Stimulated activated CD4-positive, alpha-beta T cell treated with anti-CD3 and anti-CD28 coated beads, Interleukin-15, amount 100 ng/mL, for 24 hours (primary cell): ENCODE measurements around the gene CFAP410.
"Not testable (repeated sequence)": the region's sequence is repeated elsewhere in the genome, so short reads cannot be mapped to it uniquely, and the experiment has no call there.

ENCODE experiments used
- DNase-seq: peaks from one replicate; pipeline ENCODE4 v3.0.0-alpha.2; 2020

CFAP410 gene

DNA sequence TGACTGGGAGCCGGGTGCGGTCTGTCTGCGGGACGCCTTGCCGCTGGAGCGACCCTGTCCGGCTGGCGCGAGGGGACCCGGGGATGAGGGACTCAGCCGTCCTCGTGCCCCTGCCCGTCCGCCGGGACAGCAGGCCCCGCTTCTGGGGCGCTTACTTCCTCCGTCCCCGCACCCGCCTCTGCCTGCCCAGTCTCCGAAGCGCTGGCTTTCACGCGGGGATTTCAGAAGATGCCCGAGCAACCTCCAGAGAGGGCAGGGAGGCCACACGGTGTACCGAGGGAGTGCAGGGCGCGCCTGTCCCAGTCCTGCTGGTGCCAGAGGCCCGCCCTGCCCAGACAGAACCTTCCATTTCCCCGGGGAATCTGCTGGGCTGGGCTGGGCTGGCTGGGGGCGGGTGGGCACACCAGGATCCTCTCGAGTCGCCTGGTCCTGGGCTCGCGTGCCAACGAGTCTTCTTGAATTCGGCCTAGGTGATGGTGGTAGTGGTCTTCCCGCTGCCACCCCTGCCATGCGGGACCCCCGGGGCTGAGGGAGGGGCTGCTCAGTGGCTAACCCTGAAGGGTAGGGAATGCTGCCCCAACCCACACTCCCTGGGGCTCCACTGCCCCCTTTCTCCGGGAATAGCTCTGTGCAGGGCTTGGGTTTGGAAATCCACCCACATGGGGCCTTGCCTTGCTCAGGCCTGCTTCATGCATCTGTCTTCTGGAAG is 11.7 kb upstream of the CFAP410 start:
- DNase-seq = no peak

DNA sequence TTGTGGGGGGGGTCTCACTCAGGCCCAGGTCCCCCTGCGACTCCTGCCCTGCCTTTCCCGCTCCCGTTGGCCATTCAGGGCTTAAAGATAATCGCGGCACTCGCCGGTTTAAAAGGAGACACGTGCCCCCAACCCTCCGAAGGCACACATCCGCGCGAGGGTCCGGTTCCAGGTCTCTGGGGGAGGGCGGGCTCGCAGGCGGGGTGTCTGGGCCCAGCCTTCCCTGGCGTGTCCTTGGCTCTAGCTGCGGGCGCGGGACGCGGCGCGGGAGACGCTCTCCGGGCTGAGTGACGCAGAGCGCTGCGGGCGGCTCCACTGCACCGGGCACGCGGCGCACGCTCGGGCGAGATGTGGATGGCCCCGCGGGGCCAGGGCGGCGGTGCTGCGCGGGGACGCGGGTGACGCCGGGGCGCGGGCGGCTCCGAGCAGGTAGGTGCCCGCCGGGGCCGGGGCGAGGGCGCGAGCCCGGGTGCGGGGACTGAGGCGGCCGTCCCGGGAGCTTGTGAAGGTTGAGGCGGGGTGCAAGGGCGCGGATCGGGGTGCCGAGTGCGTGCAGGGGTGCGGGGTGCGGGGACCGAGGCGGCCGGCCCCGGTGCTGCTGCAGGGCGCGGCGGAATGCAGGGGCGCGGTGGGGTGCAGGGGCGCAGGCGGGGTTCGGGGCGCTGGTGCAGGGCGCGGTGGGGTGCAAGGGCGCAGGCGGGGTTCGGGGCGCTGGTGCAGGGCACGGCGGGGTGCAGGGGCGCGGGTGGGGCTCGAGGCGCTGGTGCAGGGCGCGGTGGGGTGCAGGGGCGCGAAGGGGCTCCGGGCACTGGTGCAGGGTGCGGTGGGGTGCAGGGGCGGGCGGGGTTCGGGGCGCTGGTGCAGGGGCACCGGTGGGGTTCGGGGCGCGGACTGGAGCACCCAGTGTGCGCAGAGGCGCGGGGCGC is 10.9 kb upstream of the CFAP410 start:
- no peak for DNase-seq

DNA sequence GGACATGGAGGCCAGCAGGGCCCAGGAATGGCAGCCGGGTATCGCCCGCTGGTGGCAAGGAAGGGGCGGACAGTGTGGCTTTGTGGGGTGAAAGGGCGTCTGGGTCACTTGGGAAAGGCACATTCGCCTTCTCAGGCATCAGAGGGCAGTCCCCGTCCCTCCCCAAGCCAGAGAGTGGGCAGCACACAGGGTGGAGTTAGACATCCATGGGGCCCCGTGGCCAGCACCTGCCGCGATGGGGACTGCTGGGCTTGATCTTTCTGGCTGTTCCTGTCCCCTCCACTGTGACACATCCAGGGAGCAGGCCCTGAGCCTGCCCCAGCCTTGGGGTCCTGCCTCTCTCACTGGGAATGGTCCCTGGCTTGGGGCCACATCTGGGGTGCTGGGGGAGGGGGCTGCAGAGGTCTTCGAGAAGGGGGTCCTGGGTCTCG is 10.2 kb upstream of the CFAP410 start:
- no peak for DNase-seq

DNA sequence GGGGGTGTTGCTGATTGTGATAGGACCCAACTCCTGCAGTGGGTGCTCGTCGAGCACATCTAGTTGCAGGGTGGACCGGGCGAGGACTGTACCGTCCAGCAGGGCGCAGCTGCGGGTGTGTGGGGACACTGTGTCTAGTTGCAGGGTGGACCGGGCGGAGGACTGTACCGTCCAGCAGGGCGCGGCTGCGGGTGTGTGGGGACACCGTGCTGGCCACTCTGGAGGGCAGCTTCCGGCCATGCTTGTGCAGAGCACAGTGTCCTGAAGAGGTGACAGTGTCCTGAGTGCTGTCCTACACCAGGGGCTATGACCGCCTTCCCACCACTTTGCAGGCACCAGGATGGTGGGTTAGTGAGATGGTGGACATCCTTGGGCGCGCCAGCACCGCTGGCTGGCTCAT is 9.7 kb upstream of the CFAP410 start:
- no peak for DNase-seq

DNA sequence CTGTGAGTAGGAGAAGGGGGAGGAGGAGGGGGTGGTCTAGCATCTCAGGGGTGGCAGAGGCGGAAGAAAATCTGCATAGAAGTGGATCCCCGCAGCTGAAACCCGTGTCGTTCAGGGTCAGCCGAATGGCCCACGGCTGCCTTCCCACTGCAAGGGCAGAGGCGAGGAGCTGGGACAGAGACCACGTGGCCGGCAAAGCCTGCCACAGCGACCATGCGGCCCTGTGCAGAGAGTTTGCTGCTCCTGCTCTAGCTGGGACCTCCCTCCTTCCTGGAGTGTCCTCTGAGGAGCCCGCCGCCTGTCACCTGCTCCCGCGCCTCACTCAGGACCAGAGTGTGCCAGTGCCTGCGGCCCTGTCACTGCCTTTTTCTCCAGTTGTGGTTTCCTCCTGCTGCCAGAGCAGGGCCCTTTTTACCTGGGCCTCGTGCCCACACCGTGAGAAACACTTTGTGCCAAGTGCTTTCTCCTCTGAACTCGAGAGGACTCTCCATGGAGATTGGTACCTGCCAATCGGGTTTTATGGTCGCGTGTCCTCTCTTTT is 8.8 kb upstream of the CFAP410 start:
- no peak for DNase-seq

DNA sequence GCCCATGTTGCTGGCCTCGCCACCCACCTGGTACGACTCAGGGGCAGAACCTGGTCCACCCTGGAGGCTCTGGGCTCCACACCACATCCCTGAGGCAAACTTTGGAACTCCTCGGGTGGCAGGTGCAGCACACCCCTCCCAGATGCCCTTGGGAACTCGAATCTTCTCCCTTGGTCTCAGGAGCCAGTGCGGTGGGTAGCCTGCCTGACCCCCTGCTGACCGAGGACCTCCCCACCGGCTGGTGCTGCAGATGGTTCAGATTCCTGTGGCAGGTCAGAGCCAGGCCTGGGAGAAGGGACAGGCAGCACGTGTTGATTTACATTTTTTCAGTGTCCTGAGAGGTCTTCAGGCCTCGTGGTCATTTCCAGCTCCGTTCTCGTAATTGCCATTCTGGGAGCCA is 6.3 kb upstream of the CFAP410 start:
- DNase-seq = no peak

DNA sequence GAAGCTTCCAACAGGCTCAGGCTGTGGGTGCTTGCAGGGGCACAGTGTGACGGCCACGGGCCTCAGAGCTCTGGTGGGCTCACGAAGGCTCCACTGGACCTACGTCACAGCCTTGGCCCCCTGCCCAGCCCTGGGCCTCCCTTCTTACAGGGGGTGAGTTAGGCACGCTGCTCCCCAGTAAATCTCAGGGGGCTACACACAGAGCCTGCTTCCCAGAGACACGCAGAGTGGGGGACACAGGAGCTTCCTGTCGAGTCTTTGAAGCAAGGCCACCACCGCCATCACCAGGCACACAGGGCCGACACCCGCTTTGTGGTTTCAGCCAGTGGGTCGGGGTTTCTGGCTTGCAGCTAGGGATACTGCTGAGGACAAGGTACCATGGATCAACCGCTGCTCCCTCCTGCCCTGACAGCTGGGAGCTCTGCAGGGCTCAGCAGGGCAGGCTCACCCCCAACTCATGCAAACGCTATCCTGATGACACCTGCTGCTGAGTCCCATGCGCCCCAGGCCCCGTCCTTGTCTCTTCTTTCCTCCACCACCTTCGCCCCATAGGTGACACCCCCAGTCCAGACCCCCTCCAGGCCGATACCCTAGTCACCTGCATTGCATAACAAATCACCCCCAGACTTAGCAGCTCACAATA is 5.5 kb upstream of the CFAP410 start:
- DNase-seq = no peak

DNA sequence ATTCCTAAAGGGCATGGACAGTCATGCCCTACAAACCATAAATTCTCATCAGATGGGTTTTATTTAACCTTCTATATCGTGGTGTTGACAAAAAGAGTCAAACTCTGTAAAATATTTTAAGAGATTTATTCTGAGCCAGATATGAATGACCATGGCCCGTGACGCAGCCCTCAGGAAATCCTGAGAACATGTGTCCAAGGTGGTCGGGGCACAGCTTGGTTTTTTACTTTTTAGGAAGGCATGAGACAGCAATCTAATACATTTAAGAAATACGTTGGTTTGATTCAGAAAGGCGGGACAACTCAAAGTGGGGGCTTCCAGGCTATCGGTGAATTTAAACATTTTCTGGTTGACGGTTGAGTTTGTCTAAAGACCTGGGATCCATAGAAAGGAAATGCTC is 3.8 kb upstream of the CFAP410 start:
- not testable (repeated sequence) for DNase-seq

DNA sequence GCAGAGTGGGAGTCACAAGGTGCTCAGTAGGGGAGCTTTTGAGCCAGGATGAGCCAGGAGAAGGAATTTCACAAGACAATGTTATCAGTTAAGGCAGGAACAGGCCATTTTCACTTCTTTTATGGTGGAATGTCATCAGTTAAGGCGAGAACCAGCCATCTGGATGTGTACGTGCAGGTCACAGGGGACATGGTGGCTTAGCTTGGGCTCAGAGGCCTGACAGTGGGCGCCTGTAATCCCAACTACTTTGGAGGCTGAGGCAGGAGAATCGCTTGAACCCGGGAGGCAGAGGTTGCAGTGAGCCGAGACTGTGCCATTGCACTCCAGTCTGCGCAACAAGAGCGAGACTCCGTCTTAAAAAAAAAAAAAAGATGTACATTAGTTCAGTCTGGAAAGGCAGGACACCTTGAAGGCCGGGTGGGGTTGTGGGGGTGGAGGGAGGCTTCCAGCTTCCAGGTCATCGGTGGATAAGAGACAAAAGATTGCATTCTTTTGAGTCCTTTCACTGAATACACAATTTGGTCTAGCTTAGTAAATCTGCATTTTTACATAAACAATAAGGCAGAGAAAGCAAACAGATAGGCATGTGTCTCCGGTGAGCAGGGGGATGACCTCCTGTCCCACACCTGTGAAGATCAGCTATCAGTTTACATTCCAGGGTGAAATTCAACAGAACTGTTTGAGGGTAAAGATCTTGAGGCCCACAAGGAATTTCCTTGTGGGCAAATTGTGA is 2.7 kb upstream of the CFAP410 start:
- DNase-seq = not testable (repeated sequence)

DNA sequence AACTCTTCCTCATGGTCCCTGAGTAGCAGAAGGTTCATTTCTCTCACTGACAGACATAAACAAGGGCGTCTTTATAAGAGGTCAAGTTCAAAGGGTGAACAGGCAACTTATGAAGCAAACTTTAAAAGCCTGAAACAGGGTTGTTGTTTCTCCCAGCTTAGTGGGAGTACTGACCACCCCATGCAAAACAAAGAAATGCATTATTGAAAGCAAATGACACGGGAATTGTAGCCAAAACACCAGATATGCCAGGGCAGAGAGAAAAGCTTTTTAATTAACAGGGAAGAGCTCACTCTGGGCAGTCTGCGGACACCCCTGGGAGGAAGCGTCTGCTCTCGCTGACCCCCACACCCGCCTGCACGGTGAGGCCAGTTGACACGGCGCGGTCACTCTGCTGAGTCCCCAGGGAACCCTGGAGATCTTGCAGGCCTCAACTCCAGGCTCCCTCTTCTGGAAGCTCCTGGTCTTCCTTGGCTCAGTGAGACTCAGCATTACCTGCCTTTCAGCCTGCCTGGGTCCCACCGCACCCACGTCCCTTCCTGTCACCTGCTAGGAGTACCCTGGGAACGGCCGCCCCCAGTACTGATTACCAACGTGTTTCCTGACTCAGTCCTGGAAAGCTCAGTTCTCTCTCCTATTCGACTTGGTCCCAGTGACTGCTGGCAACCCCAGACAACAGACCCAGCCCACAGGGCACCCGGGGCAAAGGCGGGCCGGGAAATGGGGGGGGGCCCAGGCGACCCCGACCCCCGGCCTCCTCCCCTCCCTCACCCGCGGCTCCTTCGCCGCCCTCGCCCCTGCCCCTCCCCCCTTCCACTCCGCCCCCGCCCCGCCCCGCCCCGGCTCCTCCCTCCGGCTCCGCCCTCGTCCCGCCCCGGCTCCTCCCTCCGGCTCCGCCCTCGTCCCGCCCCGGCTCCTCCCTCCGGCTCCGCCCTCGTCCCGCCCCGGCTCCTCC is 972 bp downstream of the CFAP410 start:
- peak; percentile 45 for DNase-seq

DNA sequence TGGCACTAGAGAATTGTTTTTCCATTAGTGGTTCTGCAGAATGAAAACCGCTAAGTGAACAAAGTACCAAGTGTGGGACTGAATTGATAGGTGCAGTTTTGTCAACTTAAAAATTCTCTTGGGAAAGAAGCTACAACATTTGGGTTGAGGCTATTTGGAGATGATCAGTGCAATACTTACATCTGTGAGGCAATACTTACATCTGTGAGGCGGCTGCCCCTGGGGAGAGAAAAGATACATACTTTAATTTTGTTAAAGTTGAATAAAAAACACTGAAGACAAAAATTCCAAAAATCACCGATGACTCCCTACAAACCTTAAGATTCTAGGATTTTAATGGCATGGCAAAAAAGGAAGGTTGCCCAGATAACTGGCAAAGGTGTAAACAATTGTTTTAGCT is 1.7 kb downstream of the CFAP410 start:
- no peak for DNase-seq

DNA sequence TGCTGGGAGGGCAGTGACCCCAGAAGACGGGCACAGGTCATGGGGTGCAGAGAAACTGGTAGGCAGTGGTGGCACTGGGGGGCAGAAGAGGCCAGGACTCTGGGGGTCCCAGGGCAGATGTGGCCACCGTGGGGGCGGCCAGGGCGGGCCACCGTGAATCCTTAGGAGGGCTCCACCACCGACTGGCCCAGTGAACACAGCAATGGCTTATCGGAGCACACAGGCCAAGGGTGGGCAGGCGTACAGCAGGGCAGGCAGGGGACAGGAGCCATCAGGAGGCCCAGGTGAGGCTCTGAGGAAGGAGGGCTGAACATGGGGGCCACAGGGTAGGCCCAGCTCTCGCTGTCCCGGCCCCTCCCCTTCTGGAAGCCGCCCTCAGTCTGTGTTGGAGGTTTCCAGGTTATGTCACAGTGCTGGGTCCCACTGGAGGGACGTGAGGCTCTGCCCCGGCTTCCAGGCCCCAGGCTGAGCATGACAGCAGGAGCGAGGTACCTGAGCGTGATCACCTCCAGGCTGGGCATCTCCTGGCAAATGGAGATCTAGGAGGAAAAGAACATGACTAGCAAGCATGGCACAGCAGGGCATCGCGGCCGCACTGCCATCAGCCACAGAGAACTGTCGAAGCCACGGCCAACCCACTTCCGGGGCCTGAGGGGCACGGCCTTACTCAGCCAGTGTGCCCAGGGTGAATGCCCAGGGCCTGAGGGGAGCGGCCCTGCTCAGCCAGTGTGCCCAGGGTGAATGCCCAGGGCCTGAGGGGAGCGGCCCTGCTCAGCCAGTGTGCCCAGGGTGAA is 3.7 kb downstream of the CFAP410 start:
- DNase-seq = no peak

DNA sequence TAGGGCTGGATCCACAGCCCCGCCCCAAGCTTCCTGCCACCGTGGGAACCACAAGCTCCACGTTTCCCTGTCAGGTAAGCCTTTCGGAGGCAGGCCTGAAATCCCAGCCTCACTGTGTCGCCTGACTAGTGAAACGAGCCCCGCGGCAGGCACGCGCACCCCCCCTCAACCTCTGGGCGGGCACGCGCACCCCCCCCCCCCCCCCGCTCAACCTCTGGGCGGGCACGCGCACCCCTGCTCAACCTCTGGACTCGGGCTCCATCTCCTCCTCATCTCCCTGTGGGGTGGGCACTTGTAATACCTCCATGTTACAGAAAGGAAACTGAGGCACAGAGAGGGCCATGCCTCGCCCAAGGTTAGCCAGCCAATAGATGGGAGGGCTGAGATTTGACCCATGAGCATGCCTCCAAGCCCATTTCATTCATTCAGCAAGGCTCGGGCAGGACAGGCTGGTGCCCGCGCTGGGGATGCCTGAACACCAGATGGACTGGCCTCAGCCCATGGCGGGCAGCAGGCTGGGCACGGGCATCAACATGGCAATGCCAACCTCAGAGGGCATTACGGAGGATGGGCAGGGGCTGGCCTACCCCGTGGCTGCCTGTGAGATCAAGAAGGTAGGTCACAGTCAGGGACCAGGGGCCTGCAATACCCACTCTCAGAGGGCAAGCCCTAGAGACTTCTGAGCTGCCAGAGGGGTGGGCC is 4.7 kb downstream of the CFAP410 start:
- no peak for DNase-seq

DNA sequence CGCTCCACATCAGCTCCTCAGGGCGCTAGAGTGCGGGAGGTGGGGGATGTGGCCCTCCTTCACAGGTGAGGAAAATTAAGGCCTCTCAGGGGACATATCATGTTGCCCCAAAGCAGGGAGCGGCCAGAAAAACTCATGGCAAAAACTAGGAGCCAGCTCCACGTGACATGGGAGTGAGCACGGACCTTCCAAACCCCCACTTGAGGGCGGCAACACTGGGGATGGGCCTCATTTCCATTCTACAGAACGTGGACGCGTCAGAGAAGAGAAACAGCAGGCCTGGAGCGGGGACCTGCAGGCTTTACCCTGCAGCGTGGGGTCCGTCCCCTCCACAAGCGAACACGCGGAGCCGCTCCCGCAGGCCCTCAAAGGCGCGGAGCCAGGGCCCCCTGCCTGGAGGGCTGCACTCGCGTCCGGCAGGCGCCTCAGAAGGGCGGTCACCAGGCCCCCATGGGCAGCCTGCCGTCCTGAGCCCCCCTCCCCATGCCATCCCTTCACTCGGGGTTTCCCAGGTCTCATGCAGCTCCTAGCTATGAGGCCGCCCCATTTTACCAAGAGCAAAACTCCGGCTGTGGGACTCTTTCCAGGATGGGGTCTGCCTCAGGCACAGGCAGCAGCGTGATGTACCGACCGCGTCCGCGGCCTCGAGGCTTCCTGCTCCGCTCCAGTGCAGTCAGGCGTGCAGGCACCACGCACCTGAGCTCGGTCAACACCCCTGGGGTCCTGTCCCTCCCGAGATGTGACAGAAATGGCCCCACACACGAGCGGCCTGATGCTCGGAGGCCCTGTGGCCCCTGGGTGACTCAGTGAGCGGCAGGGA is 5.5 kb downstream of the CFAP410 start:
- no peak for DNase-seq

DNA sequence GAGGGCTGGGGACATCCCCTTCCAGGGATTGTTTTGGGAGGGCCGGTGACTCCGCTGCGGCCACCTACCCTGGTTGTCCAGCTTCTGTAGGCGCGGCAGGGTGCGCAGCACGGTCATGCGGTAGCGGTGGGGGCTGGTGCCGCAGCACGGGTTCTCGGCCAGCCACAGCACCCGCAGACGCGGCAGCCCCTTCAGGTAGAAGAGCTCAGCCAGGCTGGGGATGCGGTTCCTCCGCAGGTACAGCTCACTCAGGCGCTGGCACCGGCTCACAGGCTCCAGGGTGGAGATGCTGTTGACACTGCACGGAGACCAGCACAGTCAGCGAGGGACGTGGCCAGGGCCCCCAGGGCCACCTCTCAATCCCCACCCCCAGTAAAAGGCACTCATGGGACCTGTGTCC is 6.2 kb downstream of the CFAP410 start:
- DNase-seq = no peak

DNA sequence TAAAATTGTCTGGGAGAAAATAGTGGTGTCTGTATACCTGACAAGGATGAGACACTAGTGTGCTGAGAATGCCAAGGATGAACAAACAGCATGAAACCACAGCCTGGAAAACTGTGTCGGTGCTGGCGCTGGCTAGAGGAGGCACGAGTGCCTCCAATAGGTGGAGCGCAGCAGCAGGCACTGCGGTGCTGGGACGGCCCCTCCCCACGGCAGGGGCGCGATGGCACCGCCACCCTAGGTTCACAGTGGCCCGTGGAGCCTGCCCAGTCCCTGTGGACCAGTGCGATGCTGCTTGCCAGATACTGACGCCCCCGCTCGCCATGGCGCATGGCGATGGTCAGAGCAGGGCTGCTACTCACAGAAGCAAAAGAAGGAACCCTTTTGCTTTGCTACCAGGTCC is 6.8 kb downstream of the CFAP410 start:
- DNase-seq = no peak

DNA sequence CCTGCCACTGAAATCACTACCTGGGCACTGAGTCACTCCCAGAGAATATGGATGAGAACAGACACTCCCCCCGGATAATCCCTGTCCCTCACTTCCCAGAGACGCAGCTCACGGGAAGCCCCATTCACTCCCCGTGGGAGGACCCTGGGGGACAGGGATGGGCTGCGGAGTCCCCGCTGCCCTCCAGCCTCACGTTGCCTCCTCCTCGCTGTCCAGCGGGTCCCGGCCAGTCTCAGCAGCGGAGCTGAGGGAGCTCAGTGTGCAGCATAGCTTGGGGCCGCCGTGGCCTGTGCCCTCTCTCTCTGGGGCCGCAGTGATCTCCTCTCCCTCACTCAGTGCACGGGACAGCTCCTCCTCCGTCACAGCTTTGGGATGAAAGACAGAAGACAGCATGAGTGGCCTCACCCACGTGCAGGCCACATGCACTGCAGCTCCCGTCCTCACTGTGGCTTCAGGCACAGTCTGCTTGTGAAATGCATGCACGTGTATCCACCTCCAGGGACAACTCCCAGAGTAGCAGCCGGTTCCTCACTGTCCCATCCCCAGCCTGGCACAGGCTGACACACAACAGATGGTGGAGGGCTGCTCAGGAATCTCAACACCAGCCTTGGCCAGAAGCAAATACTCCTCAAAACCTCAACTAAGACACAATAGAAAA is 7.4 kb downstream of the CFAP410 start:
- no peak for DNase-seq

DNA sequence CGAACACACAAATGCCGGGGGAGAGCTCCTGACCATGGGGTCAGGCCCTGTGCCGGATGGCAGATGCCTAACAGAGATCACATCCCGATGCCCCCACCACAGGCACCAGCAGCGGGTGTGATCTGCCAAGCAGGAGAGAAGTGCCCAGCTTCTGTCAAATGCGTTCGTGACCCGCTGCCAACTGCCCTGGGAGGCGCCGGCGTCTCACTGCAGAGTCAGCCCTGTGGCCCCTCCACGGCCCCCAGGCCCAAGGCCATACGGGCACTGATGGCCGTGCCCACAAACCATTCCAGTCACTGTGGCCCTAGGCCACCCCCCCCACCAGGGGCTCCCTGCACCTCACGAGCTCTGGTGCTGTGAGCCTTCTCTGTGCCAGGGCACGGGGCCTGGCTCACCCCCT is 8.0 kb downstream of the CFAP410 start:
- DNase-seq = no peak

DNA sequence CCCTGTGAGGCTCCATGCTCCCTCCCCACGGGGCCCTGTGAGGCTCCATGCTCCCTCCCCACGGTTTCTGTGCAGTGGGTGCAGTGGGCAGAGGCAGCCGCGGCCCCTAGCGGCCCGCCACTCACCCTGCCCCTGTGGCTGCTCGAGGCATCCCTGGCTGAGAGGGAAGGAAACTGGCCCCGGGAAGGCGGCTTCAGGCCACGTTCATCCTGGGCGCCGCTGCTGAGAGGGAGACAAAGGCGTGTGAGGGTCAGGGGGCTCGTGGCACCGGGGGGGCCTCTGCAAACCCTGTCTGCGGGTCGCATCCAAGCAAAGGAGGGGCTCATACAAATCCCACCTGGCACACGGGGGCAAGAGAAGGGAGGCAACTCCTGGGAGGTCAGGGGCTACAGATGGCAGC is 8.5 kb downstream of the CFAP410 start:
- DNase-seq = no peak
